GM20000 (cell line): ENCODE data around the gene RP9.

Source experiments
- DNase-seq: peaks from one replicate; pipeline ENCODE4 v3.0.0; 2012; ENCODE audit warnings: low spot score
- TF ChIP-seq, protein P1 (sequence below): IDR thresholded peaks from 2 replicates; pipeline ENCODE4 v1.5.1; 2012; ENCODE audit warnings: mild to moderate bottlenecking, control low read depth; ENCODE audit errors: extremely low read depth, missing control alignments

Gene RP9

DNA sequence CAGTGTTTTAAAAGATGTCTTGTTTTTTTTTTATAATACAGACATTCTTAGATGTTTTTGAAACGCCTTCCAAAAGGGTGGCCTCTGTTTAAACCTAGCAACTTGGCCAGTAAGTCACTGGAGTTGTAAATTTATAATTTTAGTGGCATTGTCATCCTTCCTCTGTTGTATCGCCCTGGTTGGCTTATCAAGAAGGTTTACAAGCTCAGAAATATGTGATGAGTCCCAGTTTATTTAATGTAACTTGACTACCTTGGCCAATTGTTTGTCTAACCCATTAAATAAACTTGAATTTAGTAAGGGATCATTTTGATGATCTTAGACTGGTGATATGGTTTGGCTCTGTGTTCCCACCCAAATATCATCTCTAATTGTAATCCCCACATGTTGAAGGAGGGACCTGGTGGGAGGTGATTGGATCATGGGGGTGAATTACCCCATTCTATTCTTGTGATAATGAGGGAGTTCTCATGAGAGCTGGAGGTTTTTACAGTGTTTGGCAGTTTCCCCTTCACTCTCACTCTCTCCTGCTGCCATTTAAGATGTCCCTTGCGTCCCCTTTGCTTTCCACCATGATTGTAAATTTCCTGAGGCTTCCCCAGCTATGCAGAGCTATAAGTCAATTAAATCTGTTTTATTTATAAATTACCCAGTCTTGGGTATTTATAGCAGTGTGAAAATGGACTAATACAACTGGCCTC, 33.2 kb downstream of the RP9 start:
- no peak for DNase-seq
- TF ChIP-seq, protein P1, sequence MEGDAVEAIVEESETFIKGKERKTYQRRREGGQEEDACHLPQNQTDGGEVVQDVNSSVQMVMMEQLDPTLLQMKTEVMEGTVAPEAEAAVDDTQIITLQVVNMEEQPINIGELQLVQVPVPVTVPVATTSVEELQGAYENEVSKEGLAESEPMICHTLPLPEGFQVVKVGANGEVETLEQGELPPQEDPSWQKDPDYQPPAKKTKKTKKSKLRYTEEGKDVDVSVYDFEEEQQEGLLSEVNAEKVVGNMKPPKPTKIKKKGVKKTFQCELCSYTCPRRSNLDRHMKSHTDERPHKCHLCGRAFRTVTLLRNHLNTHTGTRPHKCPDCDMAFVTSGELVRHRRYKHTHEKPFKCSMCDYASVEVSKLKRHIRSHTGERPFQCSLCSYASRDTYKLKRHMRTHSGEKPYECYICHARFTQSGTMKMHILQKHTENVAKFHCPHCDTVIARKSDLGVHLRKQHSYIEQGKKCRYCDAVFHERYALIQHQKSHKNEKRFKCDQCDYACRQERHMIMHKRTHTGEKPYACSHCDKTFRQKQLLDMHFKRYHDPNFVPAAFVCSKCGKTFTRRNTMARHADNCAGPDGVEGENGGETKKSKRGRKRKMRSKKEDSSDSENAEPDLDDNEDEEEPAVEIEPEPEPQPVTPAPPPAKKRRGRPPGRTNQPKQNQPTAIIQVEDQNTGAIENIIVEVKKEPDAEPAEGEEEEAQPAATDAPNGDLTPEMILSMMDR: no peak

DNA sequence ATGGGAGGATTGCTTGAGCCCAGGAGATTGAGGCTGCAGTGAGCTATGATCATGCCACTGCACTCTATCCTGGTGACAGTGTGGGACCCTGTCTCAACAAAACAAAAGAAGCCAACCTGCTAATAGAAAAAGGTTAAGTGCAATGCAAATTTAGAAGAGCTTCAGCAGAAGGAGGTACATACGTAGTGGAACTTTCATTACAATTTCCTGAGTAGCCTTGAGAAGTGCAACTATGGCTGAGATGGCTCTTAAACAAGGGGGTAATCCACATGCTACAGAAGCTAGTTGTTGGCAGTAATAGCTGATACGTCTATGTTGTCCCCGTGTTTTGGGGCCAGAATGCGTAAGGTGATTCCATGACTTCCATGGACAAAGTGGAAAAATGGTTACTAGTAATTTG, 36.0 kb downstream of the RP9 start:
- no peak for DNase-seq
- TF ChIP-seq, protein P1: no peak

DNA sequence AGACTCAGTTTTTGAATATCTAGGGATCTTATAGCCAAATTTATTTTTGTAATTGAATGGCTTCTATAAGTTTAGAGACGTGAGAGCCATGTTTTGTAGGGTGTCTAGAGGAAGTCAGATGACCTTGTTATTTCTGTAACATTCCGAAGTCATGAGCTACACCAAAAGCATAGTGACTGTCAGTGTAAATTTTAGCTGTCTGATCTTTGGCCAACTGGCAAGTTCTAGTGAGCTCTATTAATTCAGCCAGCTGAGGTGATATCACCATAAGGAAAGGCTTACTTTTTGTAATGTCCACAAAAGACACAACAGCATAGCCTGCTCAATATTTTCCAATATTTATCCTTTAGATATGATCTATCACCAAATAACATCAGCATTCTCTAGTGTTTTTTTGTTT, 36.7 kb downstream of the RP9 start:
- TF ChIP-seq, protein P1: no peak
- DNase-seq: no peak

DNA sequence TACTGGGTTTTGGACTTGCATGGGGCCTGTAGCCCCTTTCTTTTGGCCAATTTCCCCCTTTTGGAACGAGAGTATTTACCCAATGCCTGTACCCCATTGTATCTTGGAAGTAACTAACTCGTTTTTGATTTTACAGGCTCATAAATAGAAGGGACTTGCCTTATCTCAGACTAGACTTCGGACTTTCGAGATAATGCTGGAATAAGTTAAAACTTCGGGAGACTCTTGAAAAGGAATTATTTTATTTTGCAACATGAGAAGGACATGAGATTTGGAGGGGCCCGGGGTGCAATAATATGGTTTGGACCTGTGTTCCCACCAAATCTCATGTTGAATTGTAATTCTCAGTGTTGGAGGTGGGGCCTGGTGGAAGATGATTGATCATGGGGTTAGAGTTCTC, 38.4 kb downstream of the RP9 start:
- TF ChIP-seq, protein P1: no peak

DNA sequence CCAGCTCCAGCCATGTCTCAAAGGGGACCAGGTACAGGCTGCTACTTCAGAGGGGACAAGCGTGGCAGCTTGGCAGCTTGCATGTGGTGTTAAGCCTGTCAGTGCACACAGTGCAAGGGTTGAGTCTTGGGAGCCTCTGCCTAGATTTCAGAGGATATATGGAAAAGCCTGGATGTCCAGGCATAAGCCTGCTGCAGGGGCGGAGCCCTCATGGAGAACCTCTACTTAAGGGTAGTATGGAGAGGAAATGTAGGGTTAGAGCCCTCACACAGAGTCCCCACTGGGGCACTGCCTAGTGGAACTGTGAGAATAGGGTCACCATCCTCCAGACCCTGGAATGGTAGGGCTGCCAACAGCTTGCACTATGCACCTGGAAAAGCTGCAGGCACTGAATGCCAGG, 38.9 kb downstream of the RP9 start:
- TF ChIP-seq, protein P1: no peak
- DNase-seq: no peak

More for the DNA sequence above, 38.4 kb downstream of the RP9 start:
- no peak for DNase-seq

DNA sequence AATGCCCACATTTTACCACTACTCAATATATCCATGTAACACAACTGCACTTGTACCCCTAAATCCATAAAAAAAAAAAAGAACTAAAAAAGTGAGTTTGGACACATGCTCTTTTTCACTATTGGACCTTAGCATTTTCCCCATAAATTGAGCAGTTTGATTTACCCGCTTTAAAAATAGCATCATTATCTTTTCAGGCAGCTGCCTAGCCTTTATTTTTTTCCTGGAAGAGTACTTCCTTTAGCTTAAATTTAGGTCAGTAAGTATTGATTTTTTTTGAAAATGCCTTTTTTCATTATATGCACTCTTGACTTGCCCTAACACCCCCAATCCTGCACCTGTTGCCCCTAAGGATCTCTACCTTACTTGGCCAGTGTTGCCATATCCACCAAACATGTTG, 41.3 kb downstream of the RP9 start:
- TF ChIP-seq, protein P1: no peak
- DNase-seq: no peak

DNA sequence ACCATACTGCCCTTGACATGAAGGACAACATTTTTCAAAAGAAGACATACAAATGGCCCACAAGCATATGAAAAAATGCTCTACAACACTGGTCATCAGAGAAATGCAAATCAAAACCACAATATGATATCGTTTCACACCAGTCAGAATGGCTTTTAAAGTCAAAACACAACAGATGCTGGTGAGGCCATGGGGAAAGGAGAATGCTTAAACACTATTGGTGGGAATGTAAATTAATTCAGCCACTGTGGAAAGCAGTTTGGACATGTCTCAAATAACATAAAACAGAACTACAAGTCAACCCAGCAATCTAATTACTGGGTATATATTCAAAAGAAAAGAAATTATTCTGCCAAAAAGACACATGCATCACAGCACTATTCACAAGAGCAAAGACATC, 42.4 kb downstream of the RP9 start:
- TF ChIP-seq, protein P1: no peak
- no peak for DNase-seq
